Renal cortex interstitium (tissue), 11 donors: ENCODE measurements around the gene SMARCC2. TPM values are rescaled to one million over a fixed set of nuclear protein-coding genes. Genes with fewer than 3 reads are reported as not detected.

Source experiments
- DNase-seq, 11 donors: peaks; one replicate each; pipeline ENCODE4 v3.0.0-alpha.2; 2013; ENCODE audit warnings: low read depth in 9 of 11, low spot score in 4 of 11; ENCODE audit errors: extremely low read depth in 1 of 11
- polyA plus RNA-seq, 3 donors: library from polyadenylated mRNA; unstranded; fragments of 120-200 nt; gene quantifications; one replicate each; pipeline ENCODE4 v1.2.1, GENCODE V29; 2013; ENCODE audit not compliant: insufficient read length in 3 of 3

SMARCC2 gene
- polyA plus RNA-seq, 3 donors: 130 to 141 (median 134) TPM

GRCh38 chr12:56189918-56190694, 823 bp upstream of the SMARCC2 start:
- peak; percentile 83 to 96 (median 90) for DNase-seq

GRCh38 chr12:56188778-56189098, 545 bp downstream of the SMARCC2 start:
- no peak for DNase-seq

- no peak for DNase-seq
Observed at GRCh38 chr12:56188131-56188777, 1.0 kb downstream of the SMARCC2 start.

DNA sequence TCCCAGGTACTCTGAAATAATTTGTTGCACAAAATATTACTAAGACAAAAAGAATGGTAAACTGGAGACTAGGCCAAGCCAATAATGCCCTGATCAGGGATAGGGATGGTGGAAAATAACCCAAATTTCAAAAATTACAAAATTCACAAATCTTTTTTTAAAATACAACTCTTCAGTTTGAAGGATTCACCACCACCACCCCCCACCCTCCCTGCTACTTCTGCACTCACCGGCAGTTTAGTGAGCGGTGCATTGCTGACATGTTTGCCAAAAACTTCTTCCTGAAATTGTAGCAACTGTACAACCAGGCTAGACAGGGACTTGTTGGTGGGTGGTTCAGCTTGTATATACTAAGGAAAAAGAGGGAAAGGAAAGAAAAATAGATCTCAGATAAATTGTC, 2.3 kb downstream of the SMARCC2 start:
- no peak for DNase-seq

GRCh38 chr12:56178347-56178746, 10.9 kb downstream of the SMARCC2 start:
- DNase-seq: no peak

DNA sequence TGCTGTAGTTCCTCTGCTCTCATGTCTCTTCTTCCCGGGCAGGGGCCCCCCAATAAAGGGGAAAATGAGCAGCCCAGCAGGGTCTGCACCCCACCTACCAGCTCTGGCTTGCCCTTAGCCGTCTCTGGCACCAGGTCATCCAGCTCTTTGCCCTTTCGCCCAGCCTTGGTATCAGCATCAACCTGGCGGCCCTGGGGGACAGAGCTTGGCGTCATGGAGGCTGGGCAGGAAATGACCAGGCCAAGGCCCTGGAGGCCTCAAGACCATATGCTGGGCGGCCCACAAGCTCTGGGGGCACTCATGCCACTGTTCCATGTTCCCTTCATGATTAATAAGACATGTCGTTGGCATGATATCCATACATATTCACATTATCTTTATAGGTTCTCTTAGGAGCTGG, 16.4 kb downstream of the SMARCC2 start:
- DNase-seq: no peak

DNA sequence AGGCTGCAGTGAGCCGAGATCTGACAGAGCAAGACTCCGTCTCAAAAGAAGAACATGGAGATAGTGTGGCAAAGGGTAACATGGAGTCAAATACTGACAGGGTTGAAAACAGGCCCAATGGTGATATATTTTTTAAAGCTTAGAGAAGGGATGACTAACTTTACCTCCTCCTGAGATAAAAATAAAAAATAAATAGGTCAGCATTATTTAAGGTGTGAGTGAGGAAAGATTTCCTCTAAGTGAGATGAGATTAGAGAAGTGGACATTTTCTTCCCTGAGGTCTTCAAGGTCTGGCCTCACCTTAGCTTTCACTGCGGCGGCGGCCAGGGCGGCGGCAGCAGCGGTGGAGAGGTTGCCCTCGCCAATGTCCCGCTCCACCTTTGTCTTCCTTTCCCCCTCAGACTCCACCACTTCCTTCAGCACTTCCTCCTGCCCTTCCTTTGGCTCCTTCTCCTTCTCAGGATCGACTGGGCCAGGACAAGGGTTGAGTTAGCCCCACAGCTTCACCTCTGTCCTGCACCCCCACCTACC, 20.0 kb downstream of the SMARCC2 start:
- DNase-seq: no peak

DNA sequence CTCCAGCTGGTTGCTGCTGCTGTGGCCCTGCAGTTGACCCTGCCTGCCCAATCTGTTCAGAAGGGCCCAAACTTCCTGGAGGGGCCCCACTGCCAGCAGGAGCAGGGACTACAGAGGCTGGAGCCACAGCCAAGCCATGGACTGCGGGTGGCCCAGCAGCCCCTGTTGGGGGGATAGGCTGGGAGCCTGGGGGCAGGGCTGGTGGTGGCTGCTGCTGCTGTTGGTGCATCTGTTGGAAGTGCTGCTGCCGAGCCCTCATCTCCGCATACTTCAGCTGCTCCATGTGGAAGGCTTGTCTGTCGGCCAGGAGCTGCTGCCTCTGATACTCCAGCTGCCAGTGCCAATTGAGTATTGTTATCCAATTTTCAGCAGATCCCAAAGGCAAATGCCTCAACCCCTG, 23.9 kb downstream of the SMARCC2 start:
- DNase-seq: no peak

DNA sequence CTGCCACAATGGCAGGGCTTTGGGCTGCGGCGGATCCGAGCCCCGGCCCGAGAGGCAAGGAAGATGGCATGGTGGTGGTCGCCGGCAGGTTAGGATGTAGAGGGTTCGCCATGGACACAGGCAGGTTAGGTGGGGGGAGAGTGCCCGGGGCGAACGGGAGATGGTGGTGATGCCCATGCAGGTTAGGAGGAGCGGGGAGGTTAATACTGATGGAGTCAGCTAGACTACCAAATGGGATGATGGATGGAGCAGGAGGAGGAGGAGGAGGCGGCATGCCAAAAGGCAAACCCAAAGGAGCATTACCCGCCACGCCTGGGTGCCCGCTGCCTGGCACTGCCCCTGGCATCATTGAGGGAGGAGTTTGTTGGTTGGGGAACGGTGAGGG, 24.9 kb downstream of the SMARCC2 start:
- no peak for DNase-seq

GRCh38 chr12:56163533-56164344, 25.5 kb downstream of the SMARCC2 start:
- no peak for DNase-seq

GRCh38 chr12:56162468-56163290, 26.6 kb downstream of the SMARCC2 start:
- no peak for DNase-seq

GRCh38 chr12:56161690-56162351, 27.5 kb downstream of the SMARCC2 start:
- no peak for DNase-seq

DNA sequence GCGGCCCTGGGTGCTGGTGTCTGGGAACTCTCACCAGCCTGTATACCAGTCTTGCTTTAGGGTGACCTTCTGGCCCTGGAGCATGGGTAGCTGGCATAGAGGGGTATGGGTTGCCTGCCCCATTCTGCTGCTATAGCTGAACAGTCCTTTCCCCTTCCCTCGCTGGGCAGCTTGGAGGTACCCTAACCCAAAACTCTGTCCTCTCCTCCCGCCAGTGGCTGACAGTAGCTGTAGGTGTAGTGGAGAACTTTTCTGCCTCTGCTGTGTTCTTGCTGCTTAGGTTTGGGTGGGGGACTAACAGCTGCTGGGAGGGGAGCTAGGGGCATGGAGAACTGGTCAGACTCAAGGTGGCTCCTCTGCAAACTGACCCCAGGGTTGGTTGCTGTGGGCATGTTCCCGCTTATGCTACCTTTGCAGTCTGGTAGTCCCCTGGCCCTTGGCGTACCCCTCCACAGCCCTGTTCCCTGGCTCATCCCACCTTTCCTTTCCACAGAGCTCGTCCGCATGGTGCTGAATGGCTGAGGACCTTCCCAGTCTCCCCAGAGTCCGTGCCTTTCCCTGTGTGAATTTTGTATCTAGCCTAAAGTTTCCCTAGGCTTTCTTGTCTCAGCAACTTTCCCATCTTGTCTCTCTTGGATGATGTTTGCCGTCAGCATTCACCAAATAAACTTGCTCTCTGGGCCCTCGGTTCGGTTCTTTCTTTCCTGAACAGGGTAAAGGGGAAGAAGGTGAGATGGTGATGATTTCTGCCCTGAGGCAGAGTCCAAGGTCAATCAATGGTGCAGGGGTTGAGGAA, 28.2 kb downstream of the SMARCC2 start:
- DNase-seq: no peak

- DNase-seq: no peak
Observed at GRCh38 chr12:56160193-56160763, 29.0 kb downstream of the SMARCC2 start.

GRCh38 chr12:56159482-56160192, 29.6 kb downstream of the SMARCC2 start:
- no peak for DNase-seq

GRCh38 chr12:56158926-56159461, 30.3 kb downstream of the SMARCC2 start:
- DNase-seq: peak in 6 of 11 donors; percentile 38 to 59 (median 50)
